Upper lobe of left lung (tissue), 6 donors: ENCODE data around the gene VPS13D. TPM values are rescaled to one million over a fixed set of nuclear protein-coding genes. Genes with fewer than 3 reads are reported as not detected.

Experiments used
- ATAC-seq, 2 donors: fragments of 200-7000 bp; cut with Tn5 transposase; one replicate each; pipeline ENCODE4 v1.9.1; 2022; ENCODE audit warnings: mild to moderate bottlenecking in 2 of 2, moderate library complexity in 2 of 2; ENCODE audit not compliant: low FRiP score in 2 of 2
- DNase-seq, 2 donors: peaks; one replicate each; pipeline ENCODE4 v3.0.0-alpha.2; 2019 to 2020
- H3K27ac ChIP-seq, 4 donors: fragments of 200-600 bp; sonication (generic); one replicate each; pipeline ENCODE4 v1.5.1; 2016 to 2019
- H3K27me3 ChIP-seq, 4 donors: fragments of 200-600 bp; sonication (generic); one replicate each; pipeline ENCODE4 v1.5.1; 2017 to 2019
- H3K36me3 ChIP-seq, 4 donors: fragments of 200-600 bp; sonication (generic); one replicate each; pipeline ENCODE4 v1.5.1; 2016 to 2019
- H3K4me1 ChIP-seq, 4 donors: fragments of 200-600 bp; sonication (generic); one replicate each; pipeline ENCODE4 v1.5.1; 2018 to 2019
- H3K4me3 ChIP-seq, 4 donors: fragments of 200-600 bp; sonication (generic); one replicate each; pipeline ENCODE4 v1.5.1; 2017 to 2019; ENCODE audit warnings: mild to moderate bottlenecking in 2 of 4, moderate library complexity in 1 of 4
- H3K9me3 ChIP-seq, 4 donors: fragments of 200-600 bp; sonication (generic); one replicate each; pipeline ENCODE4 v1.5.1; 2018 to 2019
- CTCF ChIP-seq, 6 experiments: fragments of 450-650 bp in 4 of 6; fragments of 200-600 bp in 2 of 6; sonication (generic) in 2 of 6; IDR thresholded peaks; one replicate each; pipeline ENCODE4 v1.5.1; 2016 to 2019; ENCODE audit warnings: antibody characterized with exemption in 6 of 6
- EP300 ChIP-seq, 4 donors: sonication (generic); formaldehyde crosslinking; IDR thresholded peaks; one replicate each; pipeline ENCODE4 v1.5.1; 2017; ENCODE audit warnings: antibody characterized with exemption in 4 of 4, control low read depth in 2 of 4
- POLR2A ChIP-seq, 4 donors: fragments of 450-650 bp; IDR thresholded peaks; one replicate each; pipeline ENCODE4 v1.5.1; 2016 to 2017; ENCODE audit warnings: antibody characterized with exemption in 4 of 4, mild to moderate bottlenecking in 2 of 4
- POLR2AphosphoS5 ChIP-seq, 2 donors: sonication (generic); formaldehyde crosslinking; IDR thresholded peaks; one replicate each; pipeline ENCODE4 v1.5.1; 2017; ENCODE audit warnings: antibody characterized with exemption in 2 of 2
- WGBS, 2 donors: methylation state at CpG; one replicate each; pipeline ENCODE4 v1.1.5; 2017 to 2018; 5-methylcytosine and 5-hydroxymethylcytosine counted together
- total RNA-seq, 6 donors: library from RNA; depleted of rRNA in 4 of 6; stranded (reverse); fragments of >200 nt in 4 of 6; gene quantifications; one replicate each; pipeline versions ENCODE4 v1.1.0 to v1.2.1, GENCODE V29; 2016 to 2021
- donor health status: DM: no; HTN: no; CAD: no; lungs with moderate emphysema.
- donor health status: DM: no; HTN: yes; CAD: no; lungs with severe emphysema.

VPS13D gene
- total RNA-seq, 6 donors from 2014 or later, result 54.9 to 181 (median 87.9) TPM

DNA sequence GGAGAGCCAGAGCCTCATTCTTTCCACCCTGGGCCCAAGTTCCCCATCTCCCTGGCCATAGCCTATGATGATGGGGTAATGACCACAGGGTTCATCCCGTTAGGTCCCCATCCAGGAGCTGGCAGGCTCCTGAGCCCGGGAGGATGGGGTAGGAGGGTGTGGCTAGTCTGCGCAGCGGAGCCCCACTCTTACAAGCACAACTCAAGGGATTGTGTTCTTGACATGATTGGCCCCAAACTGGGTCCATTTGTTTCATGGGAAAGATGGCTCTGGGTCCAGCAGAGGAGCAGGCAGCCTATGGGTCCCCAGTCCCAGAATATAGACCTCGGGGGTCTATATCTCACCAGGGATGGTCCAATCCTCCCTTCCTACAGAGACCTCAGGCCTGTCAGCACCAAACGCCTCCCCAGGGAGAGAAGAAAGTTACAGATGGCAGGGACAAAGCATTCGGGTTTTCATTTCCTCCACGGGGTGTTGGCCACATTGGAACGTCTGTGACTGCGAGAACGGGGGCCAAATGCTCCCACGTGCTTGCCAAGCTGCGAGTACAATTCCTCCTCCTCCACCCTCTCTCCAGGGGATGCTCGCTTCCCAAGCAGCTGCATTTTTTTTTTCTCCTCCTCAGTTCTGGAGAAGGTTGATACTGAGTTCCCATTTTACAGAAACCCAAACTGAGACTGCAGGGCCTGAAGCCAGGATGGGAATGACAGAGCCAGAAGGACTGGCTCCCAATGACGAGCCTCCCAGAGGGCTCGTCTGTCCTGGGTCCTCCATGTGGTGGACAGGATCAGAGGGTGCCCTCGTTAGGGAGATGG, 317.1 kb downstream of the VPS13D start:
- no peaks in the 10 kb centered on the region for H3K36me3 ChIP-seq
- H3K27ac ChIP-seq, result no peak overlapping the region
- DNase-seq, result no peak
- no peak overlapping the region for H3K4me3 ChIP-seq
- no peaks in the 10 kb centered on the region for H3K9me3 ChIP-seq
- H3K27me3 ChIP-seq, result no peaks in the 10 kb centered on the region
- ATAC-seq, result peak in 1 of 2 donors; percentile 44
- peaks cover 15 to 48% (median 23%) of the 10 kb centered on the region in 4 donors for H3K4me1 ChIP-seq
- WGBS, 2 donors, result 50 to 71% methylated on average over 17 of the region's 17 CpGs
- no peak for TF ChIP-seq CTCF (IDR thresholded peaks at IDR 0.05)
- no peak for TF ChIP-seq POLR2A (IDR thresholded peaks at IDR 0.05)
- TF ChIP-seq POLR2AphosphoS5 (IDR thresholded peaks at IDR 0.05), result no peak
- TF ChIP-seq EP300 (IDR thresholded peaks at IDR 0.05), result no peak

- Histone ChIP-seq H3K27ac (no peak overlapping the region), H3K36me3 (no peaks in the 10 kb centered on the region), H3K4me3 (no peak overlapping the region), H3K27me3 (no peaks in the 10 kb centered on the region), H3K9me3 (no peaks in the 10 kb centered on the region), H3K4me1 (peaks cover 18 to 48% (median 24%) of the 10 kb centered on the region in 4 donors)
- no peak for ATAC-seq
- DNase-seq, result peak in 1 of 2 donors; percentile 65
- WGBS, 2 donors, result 88 to 96% methylated on average over 11 to 20 of the region's 20 CpGs
- no peak for TF ChIP-seq EP300 (IDR thresholded peaks at IDR 0.05)
- TF ChIP-seq POLR2AphosphoS5 (IDR thresholded peaks at IDR 0.05), result no peak
- no peak for TF ChIP-seq CTCF (IDR thresholded peaks at IDR 0.05)
- no peak for TF ChIP-seq POLR2A (IDR thresholded peaks at IDR 0.05)
Observed at GRCh38 chr1:12547586-12548225, 317.9 kb downstream of the VPS13D start.

DNA sequence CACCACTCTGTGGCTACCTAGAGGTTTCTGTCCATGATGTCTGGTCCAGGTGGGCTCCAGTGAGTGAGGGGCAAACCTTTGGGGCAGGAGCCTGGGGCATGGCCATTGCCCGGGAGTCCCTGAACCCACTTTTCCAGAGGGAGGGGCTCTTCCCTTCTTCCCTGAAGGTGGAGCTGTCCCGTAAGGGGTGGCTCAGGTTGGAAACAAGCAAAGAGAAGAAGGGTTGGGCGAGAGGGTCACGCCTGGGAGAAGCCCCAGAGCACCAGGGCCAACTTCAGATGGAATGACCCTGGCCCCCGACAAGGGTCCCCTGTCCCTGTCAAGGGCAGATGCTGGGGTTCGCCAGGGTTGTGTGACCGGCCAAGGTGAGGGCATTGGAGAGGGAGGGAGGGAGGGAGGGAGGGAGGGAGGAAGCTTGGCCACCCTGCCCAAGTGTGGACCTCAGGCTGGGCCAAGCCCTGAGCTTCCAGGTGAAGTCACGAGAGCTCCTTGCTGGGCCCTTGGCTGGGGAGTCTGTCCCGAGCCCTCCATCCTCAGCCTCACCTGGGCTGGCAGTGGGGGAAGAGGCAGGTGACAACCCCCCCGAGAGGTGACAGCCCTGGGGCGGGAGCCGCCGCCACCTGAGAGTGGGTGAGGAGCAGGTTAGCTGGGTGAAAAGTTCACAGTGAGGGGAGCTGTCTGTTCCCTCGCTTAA, 318.6 kb downstream of the VPS13D start:
- H3K4me3 ChIP-seq, result no peak overlapping the region
- no peaks in the 10 kb centered on the region for H3K36me3 ChIP-seq
- DNase-seq (peak in 1 of 2 donors; percentile 74), ATAC-seq (no peak)
- peaks cover 18 to 55% (median 29%) of the 10 kb centered on the region in 4 donors for H3K4me1 ChIP-seq
- H3K27me3 ChIP-seq, result no peaks in the 10 kb centered on the region
- H3K27ac ChIP-seq, result peak overlapping the region; percentile 9 to 72 (median 51)
- no peaks in the 10 kb centered on the region for H3K9me3 ChIP-seq
- 91 to 94% methylated on average over 8 to 14 of the region's 14 CpGs for WGBS, 2 donors
- no peak for TF ChIP-seq EP300 (IDR thresholded peaks at IDR 0.05)
- TF ChIP-seq POLR2A (IDR thresholded peaks at IDR 0.05), result no peak
- no peak for TF ChIP-seq CTCF (IDR thresholded peaks at IDR 0.05)
- no peak for TF ChIP-seq POLR2AphosphoS5 (IDR thresholded peaks at IDR 0.05)

DNA sequence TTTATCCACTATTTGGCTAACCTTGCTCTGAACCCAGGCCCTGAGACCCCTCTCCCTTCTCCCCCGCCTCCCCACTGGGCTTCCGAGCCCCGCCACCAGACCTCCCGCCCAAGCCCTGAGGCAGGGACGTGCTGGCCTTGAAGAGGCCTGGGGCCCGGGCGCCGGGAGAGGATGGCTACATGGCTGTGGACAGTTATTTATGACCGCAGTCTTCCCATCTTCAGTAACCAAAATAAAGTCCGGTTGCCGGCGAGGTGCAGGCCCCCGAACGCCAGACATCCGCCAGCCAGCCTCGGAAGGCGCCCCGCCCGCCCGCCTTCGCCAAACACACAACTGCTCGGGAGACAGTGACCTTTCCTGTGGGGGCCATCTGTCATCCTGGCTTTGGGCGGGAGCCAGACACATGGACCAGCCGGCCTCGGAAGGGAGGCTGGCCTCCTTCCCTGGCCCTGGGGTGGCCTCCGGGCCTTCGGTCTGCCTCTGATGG, 319.2 kb downstream of the VPS13D start:
- ATAC-seq (peak in 1 of 2 donors; percentile 82), DNase-seq (peak in 1 of 2 donors; percentile 90)
- Histone ChIP-seq H3K27me3 (no peaks in the 10 kb centered on the region), H3K4me3 (no peak overlapping the region), H3K27ac (peak overlapping the region; percentile 9 to 72 (median 51)), H3K9me3 (no peaks in the 10 kb centered on the region), H3K36me3 (no peaks in the 10 kb centered on the region), H3K4me1 (peaks cover 18 to 53% (median 32%) of the 10 kb centered on the region in 4 donors)
- 39 to 75% methylated on average over 10 to 26 of the region's 27 CpGs for WGBS, 2 donors
- TF ChIP-seq POLR2AphosphoS5 (IDR thresholded peaks at IDR 0.05), result no peak
- TF ChIP-seq CTCF (IDR thresholded peaks at IDR 0.05), result no peak
- no peak for TF ChIP-seq POLR2A (IDR thresholded peaks at IDR 0.05)
- no peak for TF ChIP-seq EP300 (IDR thresholded peaks at IDR 0.05)
